NCI-H345 treated with DMSO at 0.1 percent for 48 hours (cell line): ENCODE data around the gene FBXW11.
"Not testable (repeated sequence)": the region's sequence is repeated elsewhere in the genome, so short reads cannot be mapped to it uniquely, and the experiment has no call there.

ENCODE experiments used
- DNase-seq: peaks from one replicate; lab custom pipeline; 2025; ENCODE audit not compliant: unreplicated experiment; lab: John Stamatoyannopoulos, UW

Gene FBXW11

GRCh38 chr5:172020110-172020786 is 13.8 kb upstream of the FBXW11 start:
- not testable (repeated sequence) for DNase-seq

GRCh38 chr5:172015346-172015745 is 8.9 kb upstream of the FBXW11 start:
- DNase-seq = no peak

DNA sequence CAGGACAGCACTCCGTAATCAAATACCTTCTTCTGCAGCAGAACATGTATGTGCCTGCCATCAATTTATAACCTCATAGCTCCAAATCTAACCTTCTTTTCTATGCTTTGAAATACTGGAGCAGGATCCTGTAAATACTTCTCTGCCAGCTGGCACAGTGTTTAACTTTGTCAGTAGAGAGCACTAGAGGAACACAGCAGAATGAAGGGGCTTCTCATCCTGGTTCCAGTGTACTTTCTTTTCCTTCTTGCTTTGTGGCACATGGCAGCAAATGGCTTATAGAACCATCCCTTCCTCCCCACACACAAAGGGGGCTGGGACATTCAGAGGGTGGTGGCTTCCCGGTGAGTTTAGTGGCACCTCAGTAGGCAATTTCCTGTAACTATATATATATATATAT is 3.8 kb upstream of the FBXW11 start:
- peak; percentile 57 for DNase-seq

DNA sequence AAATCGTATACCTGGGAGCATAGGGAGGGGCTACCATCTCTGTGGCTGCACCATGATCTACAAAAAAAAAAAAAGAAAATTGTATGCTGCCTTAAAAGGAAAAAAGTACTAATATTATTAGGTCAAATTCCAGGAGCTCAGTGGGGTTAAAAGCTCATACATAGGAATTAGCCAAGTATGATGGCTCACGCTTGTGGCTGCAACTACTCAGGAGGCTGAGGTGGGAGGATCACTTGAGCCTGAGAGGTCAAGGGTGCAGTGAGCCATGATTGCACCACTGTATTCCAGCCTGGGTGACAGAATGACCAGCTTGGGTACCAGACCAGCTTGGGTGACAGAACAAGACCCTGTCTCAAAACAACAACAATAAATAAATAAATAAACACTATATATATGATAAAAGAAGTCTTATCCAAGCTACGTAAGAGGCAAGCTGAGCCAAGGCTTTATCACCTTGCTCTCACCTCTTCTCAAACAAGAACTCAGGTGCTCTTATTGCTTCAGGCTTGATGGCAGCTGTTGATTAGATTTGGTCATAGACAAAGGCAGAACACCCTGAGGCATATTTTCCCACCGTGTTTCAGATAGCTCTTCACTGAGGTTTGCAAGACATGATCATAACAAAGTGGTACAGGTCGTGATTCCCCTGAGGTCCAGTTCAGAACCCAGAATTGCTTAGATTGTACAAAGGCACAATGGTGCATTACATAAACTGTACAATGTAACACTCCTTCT is 3.3 kb upstream of the FBXW11 start:
- peak; percentile 26 for DNase-seq

- no peak for DNase-seq
These were observed 2.3 kb upstream of the FBXW11 start for GRCh38 chr5:172008689-172009141.

GRCh38 chr5:172008111-172008455 is 1.6 kb upstream of the FBXW11 start:
- DNase-seq = no peak

- no peak for DNase-seq
These were observed 1.0 kb upstream of the FBXW11 start for GRCh38 chr5:172007175-172008110.

- no peak for DNase-seq
These were observed 624 bp downstream of the FBXW11 start for GRCh38 chr5:172005708-172006320.

GRCh38 chr5:172004824-172005237 is 1.6 kb downstream of the FBXW11 start:
- DNase-seq = no peak

DNA sequence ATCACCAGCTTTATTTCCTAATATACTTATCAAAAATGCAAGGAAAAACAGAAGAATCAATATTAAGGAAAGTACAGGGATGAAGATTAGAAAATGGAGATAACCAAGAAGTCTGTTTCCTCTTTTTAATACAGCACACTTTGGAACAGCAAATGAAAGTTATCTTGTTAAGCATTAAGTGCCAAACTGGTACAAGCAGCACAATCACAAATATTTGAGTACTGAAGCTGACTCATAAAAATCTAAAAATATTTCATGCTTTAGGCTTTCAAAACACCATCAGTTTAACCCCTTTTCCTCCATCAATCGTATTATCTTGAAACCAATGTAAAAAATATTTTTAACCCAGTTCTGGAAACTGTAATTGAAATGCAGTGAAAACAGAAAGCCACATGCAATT is 2.7 kb downstream of the FBXW11 start:
- no peak for DNase-seq

GRCh38 chr5:172002840-172003512 is 3.5 kb downstream of the FBXW11 start:
- no peak for DNase-seq

- DNase-seq = no peak
These were observed 4.1 kb downstream of the FBXW11 start for GRCh38 chr5:172002310-172002709.

- DNase-seq = no peak
These were observed 6.6 kb downstream of the FBXW11 start for GRCh38 chr5:171999877-172000276.

DNA sequence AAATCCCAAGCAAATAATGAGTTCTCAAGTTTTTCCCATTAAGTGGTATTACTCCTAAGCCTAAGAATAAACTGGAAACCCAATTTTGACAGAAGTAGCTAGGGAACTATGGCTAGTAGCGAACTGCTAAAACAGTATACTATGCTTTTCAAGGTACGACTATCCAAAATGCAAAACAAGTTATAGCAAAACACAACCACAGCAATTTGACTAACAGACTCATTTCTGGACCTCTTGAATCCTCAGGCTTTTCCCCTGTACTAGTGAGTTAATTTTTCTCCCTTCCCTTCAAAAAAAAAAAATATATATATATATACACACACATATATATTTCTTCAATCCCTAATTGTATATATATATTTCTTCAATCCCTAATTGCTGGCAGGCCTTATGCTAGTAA is 7.3 kb downstream of the FBXW11 start:
- DNase-seq = no peak

DNA sequence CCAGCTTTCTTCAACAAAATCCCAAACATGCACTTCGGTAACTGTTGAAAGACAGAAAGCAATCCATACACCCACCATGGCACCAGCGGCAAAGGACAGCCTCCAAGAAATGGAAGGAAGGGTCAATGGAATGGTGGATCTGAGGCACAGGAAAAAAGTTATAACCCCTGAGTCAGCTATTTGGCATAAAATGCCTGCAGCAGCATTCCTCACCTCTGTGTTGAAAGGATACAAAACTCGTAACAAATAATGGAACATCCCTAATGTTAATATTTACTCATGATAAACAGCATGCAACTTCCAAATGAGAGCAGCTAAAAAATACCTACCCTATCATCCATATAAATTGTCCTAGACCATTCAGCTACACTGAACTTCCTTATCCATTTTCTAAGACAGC is 9.4 kb downstream of the FBXW11 start:
- DNase-seq = no peak

- DNase-seq = no peak
These were observed 13.6 kb downstream of the FBXW11 start for GRCh38 chr5:171992813-171993212.

GRCh38 chr5:171992305-171992704 is 14.1 kb downstream of the FBXW11 start:
- DNase-seq = no peak

DNA sequence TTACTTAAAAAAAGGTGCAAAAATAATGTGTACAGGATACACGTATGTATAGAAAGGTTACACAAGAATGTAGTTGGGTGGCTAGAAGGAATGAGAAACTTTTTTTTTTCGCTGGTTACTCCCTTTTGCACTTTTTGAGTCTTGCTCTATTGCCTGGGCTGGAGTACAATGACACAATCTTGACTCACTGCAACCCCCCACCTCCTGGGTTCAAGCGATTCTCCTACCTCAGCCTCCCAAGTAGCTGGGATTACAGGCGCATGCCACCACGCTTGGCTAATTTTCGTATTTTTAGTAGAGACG is 15.8 kb downstream of the FBXW11 start:
- DNase-seq = no peak

DNA sequence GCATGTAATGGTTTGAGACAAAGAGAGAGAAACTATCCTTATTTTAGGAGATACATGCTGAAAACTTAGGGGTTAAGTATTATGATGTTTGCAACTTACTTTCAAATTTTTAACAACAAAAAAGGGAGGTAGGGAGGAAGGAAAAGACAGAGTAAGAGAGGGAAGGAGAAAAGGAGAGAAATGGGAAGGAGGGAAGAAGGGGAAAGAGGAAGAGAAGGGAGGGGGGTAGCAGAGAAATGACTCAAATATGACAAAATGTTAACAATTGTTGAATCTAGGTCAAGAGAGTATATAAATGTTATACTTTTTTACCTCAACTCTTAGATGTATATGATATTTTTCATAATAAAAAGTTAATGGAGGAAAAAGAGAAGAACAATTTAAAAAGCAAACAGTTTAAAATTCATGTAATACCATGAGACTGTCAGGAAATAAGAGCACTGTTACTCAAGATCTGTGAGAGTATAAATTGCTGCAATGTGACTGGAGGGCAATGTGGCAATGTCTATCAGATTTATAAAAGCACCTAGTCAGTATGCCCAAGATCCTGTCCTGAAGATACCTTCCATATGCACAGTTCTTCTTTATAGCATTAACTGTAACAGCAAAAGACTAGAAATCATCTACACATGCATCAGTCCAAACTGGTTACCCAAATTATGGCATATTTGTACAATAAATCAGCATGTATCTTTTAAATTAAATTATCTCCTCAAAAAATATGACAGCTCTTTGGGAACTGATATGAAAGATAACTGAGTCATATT is 16.3 kb downstream of the FBXW11 start:
- DNase-seq = no peak

GRCh38 chr5:171989276-171989675 is 17.2 kb downstream of the FBXW11 start:
- no peak for DNase-seq
